ENCODE measurements around the gene RAP1GAP2. TPM values are rescaled to one million over a fixed set of nuclear protein-coding genes. Genes with fewer than 3 reads are reported as not detected.

Gene RAP1GAP2
- total RNA-seq, 3 donors from 2014 or later (not counting 1 experiment from before 2014, with no cell fraction given) = 274 to 418 (median 390) TPM

- Histone ChIP-seq H3K4me1 (ENCODE audit: control insufficient read depth, insufficient read depth, low read length) (no peaks in the 10 kb centered on the region), H3K27ac (ENCODE audit: low read length) (no peak overlapping the region), H3K9me3 (ENCODE audit: control insufficient read depth, insufficient read depth, low read length) (no peaks in the 10 kb centered on the region), H3K36me3 (ENCODE audit: control insufficient read depth, insufficient read depth, low read length) (peaks cover 54% of the 10 kb centered on the region), H3K4me3 (ENCODE audit: low read length) (no peak overlapping the region), H3K27me3 (ENCODE audit: control insufficient read depth, insufficient read depth, low read length) (no peaks in the 10 kb centered on the region)
- H3K4me1 Mint-ChIP-seq = peaks cover 7 to 13% of the 10 kb centered on the region in 2 donors
- H3K4me3 Mint-ChIP-seq = no peak overlapping the region
- H3K27ac Mint-ChIP-seq = peak overlapping the region in 1 of 2 donors; percentile 45
- ATAC-seq (no peak), DNase-seq (no peak)
- no peak for TF ChIP-seq CTCF (IDR thresholded peaks at IDR 0.05)
- H3K27me3 Mint-ChIP-seq (ENCODE audit: low read depth in 2 of 2) = no peaks in the 10 kb centered on the region
- WGBS (ENCODE audit: insufficient coverage) = 91% methylated on average over 8 of the region's 8 CpGs
- H3K9me3 Mint-ChIP-seq = no peaks in the 10 kb centered on the region
- H3K36me3 Mint-ChIP-seq = peaks cover 8% of the 10 kb centered on the region
- intact Hi-C loops (cut with micrococcal nuclease) = no loop called here
Observed at GRCh38 chr17:2980904-2981246, 184.6 kb downstream of the RAP1GAP2 start.

DNA sequence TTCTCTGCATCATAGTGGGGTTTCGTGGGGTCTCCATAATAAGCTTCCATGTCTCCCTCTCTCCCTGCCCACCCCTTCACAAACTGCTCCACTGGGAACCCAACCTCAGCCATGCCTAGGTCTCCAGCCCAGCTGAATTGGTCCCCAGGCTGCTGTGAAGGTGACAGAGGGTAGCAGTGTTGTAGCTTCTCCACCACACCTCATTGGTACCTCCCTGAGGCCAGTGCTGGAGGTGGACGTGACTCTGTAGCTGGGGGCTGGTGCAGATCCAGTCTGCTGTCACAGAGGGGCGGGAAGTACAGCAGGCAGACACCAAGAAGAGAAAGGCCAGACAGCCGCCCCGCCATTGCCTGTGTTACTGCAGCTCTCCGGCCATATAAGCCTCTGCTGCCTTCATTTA lies 185.1 kb downstream of the RAP1GAP2 start:
- no peaks in the 10 kb centered on the region for H3K9me3 ChIP-seq (ENCODE audit: control insufficient read depth, insufficient read depth, low read length)
- Mint-ChIP-seq H3K27me3 (ENCODE audit: low read depth in 2 of 2) (no peaks in the 10 kb centered on the region), H3K4me1 (peaks cover 6 to 9% of the 10 kb centered on the region in 2 donors), H3K4me3 (no peak overlapping the region), H3K27ac (no peak overlapping the region), H3K9me3 (no peaks in the 10 kb centered on the region), H3K36me3 (peaks cover 8% of the 10 kb centered on the region)
- TF ChIP-seq CTCF (IDR thresholded peaks at IDR 0.05) = no peak
- peak in 1 of 2 donors; percentile 9 for DNase-seq
- H3K27ac ChIP-seq (ENCODE audit: low read length) = no peak overlapping the region
- 93% methylated on average over 6 of the region's 6 CpGs for whole genome bisulfite sequencing (ENCODE audit: insufficient coverage)
- ATAC-seq = no peak
- H3K36me3 ChIP-seq (ENCODE audit: control insufficient read depth, insufficient read depth, low read length) = peaks cover 58% of the 10 kb centered on the region
- intact Hi-C loops (cut with micrococcal nuclease) = no loop called here
- no peak overlapping the region for H3K4me3 ChIP-seq (ENCODE audit: low read length)
- H3K27me3 ChIP-seq (ENCODE audit: control insufficient read depth, insufficient read depth, low read length) = no peaks in the 10 kb centered on the region
- no peaks in the 10 kb centered on the region for H3K4me1 ChIP-seq (ENCODE audit: control insufficient read depth, insufficient read depth, low read length)

DNA sequence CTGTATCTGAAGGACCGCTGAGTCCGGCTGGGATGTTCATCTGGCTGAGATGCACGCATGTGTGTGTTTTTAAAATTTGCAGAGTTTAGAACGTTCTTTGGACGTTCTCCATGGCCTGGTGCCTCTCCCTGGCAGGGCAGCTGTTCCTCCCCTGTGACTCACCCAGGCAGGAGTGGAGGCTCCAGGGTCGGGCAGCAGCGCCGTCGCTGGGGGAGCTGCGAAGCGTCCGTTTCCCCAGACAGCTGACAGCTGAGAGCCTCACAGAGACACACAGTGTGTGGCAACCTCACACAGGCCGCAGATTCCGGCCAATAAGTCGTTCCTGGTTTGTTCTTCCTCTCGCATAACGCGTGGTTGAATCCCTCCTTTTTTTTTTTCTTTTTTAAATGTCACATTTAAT lies 186.6 kb downstream of the RAP1GAP2 start:
- Histone ChIP-seq H3K27ac (ENCODE audit: low read length) (no peak overlapping the region), H3K36me3 (ENCODE audit: control insufficient read depth, insufficient read depth, low read length) (peaks cover 62% of the 10 kb centered on the region), H3K9me3 (ENCODE audit: control insufficient read depth, insufficient read depth, low read length) (no peaks in the 10 kb centered on the region), H3K27me3 (ENCODE audit: control insufficient read depth, insufficient read depth, low read length) (no peaks in the 10 kb centered on the region), H3K4me3 (ENCODE audit: low read length) (no peak overlapping the region), H3K4me1 (ENCODE audit: control insufficient read depth, insufficient read depth, low read length) (no peaks in the 10 kb centered on the region)
- H3K36me3 Mint-ChIP-seq = peaks cover 8% of the 10 kb centered on the region
- intact Hi-C loops (cut with micrococcal nuclease) = no loop called here
- DNase-seq (no peak), ATAC-seq (no peak)
- no peak overlapping the region for H3K4me3 Mint-ChIP-seq
- no peak overlapping the region for H3K27ac Mint-ChIP-seq
- H3K9me3 Mint-ChIP-seq = no peaks in the 10 kb centered on the region
- no peak for TF ChIP-seq CTCF (IDR thresholded peaks at IDR 0.05)
- WGBS (ENCODE audit: insufficient coverage) = 95% methylated on average over 18 of the region's 18 CpGs
- H3K4me1 Mint-ChIP-seq = peaks cover 5 to 6% of the 10 kb centered on the region in 2 donors
- no peaks in the 10 kb centered on the region for H3K27me3 Mint-ChIP-seq (ENCODE audit: low read depth in 2 of 2)

GRCh38 chr17:2983255-2983654 lies 187.0 kb downstream of the RAP1GAP2 start:
- ATAC-seq (no peak), DNase-seq (no peak)
- TF ChIP-seq CTCF (IDR thresholded peaks at IDR 0.05) = no peak
- H3K36me3 Mint-ChIP-seq = peaks cover 8% of the 10 kb centered on the region
- Histone ChIP-seq H3K4me1 (ENCODE audit: control insufficient read depth, insufficient read depth, low read length) (no peaks in the 10 kb centered on the region), H3K4me3 (ENCODE audit: low read length) (no peak overlapping the region), H3K27ac (ENCODE audit: low read length) (no peak overlapping the region), H3K9me3 (ENCODE audit: control insufficient read depth, insufficient read depth, low read length) (no peaks in the 10 kb centered on the region), H3K27me3 (ENCODE audit: control insufficient read depth, insufficient read depth, low read length) (no peaks in the 10 kb centered on the region), H3K36me3 (ENCODE audit: control insufficient read depth, insufficient read depth, low read length) (peaks cover 63% of the 10 kb centered on the region)
- no peak overlapping the region for H3K4me3 Mint-ChIP-seq
- no peaks in the 10 kb centered on the region for H3K9me3 Mint-ChIP-seq
- H3K27ac Mint-ChIP-seq = no peak overlapping the region
- WGBS (ENCODE audit: insufficient coverage) = 95% methylated on average over 7 of the region's 9 CpGs
- intact Hi-C loops (cut with micrococcal nuclease) = no loop called here
- H3K4me1 Mint-ChIP-seq = peaks cover under 1 to 6% of the 10 kb centered on the region in 2 donors
- H3K27me3 Mint-ChIP-seq (ENCODE audit: low read depth in 2 of 2) = no peaks in the 10 kb centered on the region

Data from natural killer cell (primary cell).